Loucy (cell line): ENCODE results near the gene CLEC1A.

Source experiments
- EZH2phosphoT487 ChIP-seq: fragments of 200-600 bp; IDR thresholded peaks from 2 replicates; pipeline ENCODE4 v1.6.1; 2018; ENCODE audit warnings: antibody characterized with exemption, mild to moderate bottlenecking, moderate library complexity, borderline replicate concordance
- TF ChIP-seq, protein P1 (sequence below): fragments of 200-600 bp; sonication (generic); conservative IDR thresholded peaks from 2 replicates; pipeline ENCODE4 v1.5.1; 2014; ENCODE audit warnings: mild to moderate bottlenecking, antibody characterized with exemption, low read length

- TF ChIP-seq, protein P1, sequence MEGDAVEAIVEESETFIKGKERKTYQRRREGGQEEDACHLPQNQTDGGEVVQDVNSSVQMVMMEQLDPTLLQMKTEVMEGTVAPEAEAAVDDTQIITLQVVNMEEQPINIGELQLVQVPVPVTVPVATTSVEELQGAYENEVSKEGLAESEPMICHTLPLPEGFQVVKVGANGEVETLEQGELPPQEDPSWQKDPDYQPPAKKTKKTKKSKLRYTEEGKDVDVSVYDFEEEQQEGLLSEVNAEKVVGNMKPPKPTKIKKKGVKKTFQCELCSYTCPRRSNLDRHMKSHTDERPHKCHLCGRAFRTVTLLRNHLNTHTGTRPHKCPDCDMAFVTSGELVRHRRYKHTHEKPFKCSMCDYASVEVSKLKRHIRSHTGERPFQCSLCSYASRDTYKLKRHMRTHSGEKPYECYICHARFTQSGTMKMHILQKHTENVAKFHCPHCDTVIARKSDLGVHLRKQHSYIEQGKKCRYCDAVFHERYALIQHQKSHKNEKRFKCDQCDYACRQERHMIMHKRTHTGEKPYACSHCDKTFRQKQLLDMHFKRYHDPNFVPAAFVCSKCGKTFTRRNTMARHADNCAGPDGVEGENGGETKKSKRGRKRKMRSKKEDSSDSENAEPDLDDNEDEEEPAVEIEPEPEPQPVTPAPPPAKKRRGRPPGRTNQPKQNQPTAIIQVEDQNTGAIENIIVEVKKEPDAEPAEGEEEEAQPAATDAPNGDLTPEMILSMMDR = no peak
- no peak for TF ChIP-seq EZH2phosphoT487
Measured at GRCh38 chr12:10031771-10032175, 67.0 kb downstream of the CLEC1A start.
